ENCODE data around the gene ZBTB16.

- TF ChIP-seq EZH2 (IDR thresholded peaks at IDR 0.05; ENCODE audit: low read length) = no peak
- no peak for TF ChIP-seq CTCF (optimal IDR thresholded peaks at IDR 0.05 in 1 of 3, IDR thresholded peaks at IDR 0.05 in 1 of 3, conservative IDR thresholded peaks at IDR 0.05 in 1 of 3; ENCODE audit: extremely low read depth in 1 of 3, insufficient read depth in 2 of 3, low read length in 3 of 3)
These were observed 166.8 kb downstream of the ZBTB16 start for GRCh38 chr11:114226356-114226755.
